PC-9 (cell line): ENCODE data around the gene PNPO.
"Not testable (repeated sequence)": the region's sequence is repeated elsewhere in the genome, so short reads cannot be mapped to it uniquely, and the experiment has no call there.

ENCODE experiments used
- EZH2 ChIP-seq: fragments of 200-600 bp; sonication (generic); IDR thresholded peaks from 2 replicates; pipeline ENCODE4 v1.8.0; 2017; ENCODE audit warnings: antibody characterized with exemption, low read depth
- TF ChIP-seq, protein P1 (sequence below): fragments of 200-600 bp; sonication (generic); conservative IDR thresholded peaks from 2 replicates; pipeline ENCODE4 v1.6.1; 2017; ENCODE audit warnings: mixed run types, antibody characterized with exemption, mild to moderate bottlenecking, moderate library complexity

DNA sequence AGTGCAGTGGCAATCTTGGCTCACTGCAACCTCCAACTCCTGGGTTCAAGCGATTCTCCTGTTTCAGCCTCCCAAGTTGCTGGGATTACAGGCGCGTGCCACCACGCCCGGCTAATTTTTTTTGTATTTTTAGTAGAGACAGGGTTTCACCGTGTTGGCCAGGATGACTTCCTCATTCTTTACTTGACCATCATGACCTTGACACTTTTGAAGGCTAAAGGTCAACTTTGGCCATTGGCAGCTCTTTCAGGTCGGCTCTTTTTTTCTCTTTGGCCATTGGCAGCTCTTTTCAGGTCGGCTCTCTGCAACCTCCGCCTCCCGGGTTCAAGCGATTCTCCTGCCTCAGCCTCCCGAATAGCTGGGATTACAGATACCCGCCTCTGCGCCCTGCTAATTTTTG, 21.5 kb upstream of the PNPO start:
- TF ChIP-seq, protein P1, sequence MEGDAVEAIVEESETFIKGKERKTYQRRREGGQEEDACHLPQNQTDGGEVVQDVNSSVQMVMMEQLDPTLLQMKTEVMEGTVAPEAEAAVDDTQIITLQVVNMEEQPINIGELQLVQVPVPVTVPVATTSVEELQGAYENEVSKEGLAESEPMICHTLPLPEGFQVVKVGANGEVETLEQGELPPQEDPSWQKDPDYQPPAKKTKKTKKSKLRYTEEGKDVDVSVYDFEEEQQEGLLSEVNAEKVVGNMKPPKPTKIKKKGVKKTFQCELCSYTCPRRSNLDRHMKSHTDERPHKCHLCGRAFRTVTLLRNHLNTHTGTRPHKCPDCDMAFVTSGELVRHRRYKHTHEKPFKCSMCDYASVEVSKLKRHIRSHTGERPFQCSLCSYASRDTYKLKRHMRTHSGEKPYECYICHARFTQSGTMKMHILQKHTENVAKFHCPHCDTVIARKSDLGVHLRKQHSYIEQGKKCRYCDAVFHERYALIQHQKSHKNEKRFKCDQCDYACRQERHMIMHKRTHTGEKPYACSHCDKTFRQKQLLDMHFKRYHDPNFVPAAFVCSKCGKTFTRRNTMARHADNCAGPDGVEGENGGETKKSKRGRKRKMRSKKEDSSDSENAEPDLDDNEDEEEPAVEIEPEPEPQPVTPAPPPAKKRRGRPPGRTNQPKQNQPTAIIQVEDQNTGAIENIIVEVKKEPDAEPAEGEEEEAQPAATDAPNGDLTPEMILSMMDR, result not testable (repeated sequence)
- not testable (repeated sequence) for TF ChIP-seq EZH2
